ENCODE data around the gene CDCA3.

Gene CDCA3

DNA sequence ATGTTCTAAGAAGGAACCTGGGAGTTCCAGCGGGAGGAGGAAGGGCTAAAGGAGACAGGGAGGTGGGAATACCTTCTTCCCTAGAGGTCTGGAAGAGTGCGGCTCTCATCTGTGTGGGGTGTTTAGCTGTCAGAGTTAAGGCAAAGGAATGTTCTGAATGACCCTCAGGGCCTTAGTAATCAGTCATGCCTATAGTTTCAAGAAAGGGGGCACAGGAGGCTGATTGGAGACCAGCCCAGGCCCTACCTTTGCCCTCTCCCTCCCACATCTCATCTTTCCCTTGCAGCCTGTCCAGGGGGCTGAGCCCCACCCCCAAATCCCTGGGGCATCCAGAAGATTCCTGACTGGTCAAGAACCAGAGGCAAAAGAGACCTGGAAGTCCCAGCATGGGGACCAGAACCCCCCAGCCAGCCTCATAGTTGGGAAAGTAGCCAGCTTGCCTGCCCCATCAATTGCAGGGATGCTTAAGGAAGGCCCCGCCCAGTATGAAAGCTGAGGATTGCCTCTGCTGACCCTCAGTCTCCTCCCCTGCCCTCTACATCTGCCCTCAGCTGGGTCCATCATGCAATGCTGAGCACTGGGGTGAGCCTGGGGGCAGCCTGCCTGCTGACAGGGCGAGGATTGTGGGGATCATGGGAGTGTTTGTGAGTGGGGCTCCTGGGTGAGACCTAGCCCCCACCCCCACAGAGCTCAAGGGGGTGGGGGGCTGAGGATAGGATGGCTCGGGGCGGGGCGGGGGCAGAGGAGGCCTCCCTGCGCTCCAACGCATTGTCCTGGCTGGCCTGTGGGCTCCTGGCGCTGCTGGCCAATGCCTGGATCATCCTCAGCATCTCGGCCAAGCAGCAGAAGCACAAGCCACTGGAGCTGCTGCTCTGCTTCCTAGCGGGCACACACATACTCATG is 27.7 kb downstream of the CDCA3 start:
- Histone ChIP-seq H3K27ac (ENCODE audit: insufficient read depth in 1 of 2, low read depth in 1 of 2, low read length in 2 of 2, poor library complexity in 1 of 2, severe bottlenecking in 2 of 2) (no peak overlapping the region), H3K27me3 (replicated peaks in 2 of 5; ENCODE audit: control insufficient read depth in 4 of 5, insufficient read depth in 5 of 5, low read length in 4 of 5) (no peaks in the 10 kb centered on the region), H3K4me1 (ENCODE audit: control extremely low read depth in 1 of 4, control insufficient read depth in 4 of 4, insufficient read depth in 4 of 4, low read length in 3 of 4) (peaks cover 0 to 33% (median 29%) of the 10 kb centered on the region in 4 experiments), H3K9me3 (ENCODE audit: control extremely low read depth in 1 of 5, control insufficient read depth in 4 of 5, insufficient read depth in 2 of 5, low read depth in 1 of 5, low read length in 4 of 5) (no peaks in the 10 kb centered on the region), H3K36me3 (ENCODE audit: control insufficient read depth in 4 of 4, insufficient read depth in 4 of 4, low read length in 3 of 4) (no peaks in the 10 kb centered on the region), H3K4me3 (ENCODE audit: control insufficient read depth in 1 of 7, extremely low read depth in 1 of 7, insufficient read depth in 4 of 7, low read depth in 2 of 7, low read length in 6 of 7) (no peak overlapping the region)
- WGBS (ENCODE audit: insufficient coverage) = 94% methylated on average over 3 of the region's 12 CpGs
- no peak for DNase-seq
- ChIA-PET POLR2A (no interaction called here), CTCF (interaction anchor here (1.0 to 13.0 kb wide), 18 partner anchors 11 to 245 kb away, joined by 3 to 97 read pairs (median 4); partner anchors contain the start of genes CD4, LAG3, MLF2 and PTMS)

DNA sequence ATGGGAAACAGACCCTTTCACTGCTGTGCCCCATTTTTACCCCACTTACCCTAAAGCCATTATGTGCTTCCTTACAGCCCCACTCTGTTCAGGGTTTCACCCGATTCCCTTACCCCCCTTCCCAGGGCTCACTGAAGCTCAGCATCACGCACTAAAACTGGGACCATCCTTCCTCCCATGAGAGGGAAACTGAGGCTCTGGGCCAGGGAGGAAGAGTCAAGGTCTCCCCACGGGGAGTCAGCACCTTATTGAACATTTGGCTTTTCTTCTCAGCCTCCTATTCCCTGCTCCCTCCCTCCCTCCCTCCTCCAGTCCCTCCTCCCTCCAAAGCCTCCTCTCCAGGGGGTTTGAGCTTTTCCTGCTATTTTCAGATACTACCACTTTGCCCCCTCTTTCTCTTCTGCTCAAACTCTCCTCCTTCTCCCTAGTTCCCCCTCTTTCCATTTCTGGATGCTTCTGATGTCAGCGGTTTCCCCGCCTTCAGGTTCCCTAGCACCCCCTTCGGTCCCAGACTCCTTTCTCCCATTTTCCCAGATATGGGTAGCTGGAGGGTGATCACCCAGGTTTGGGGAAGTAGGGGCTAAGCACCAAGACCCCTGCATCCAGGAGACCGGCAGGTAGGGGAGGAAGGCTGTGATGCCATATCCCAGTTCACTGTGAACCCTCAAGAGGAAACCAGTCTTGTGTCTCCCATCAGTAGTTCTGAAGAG is 28.5 kb downstream of the CDCA3 start:
- Histone ChIP-seq H3K27me3 (replicated peaks in 2 of 5; ENCODE audit: control insufficient read depth in 4 of 5, insufficient read depth in 5 of 5, low read length in 4 of 5) (no peaks in the 10 kb centered on the region), H3K27ac (ENCODE audit: insufficient read depth in 1 of 2, low read depth in 1 of 2, low read length in 2 of 2, poor library complexity in 1 of 2, severe bottlenecking in 2 of 2) (no peak overlapping the region), H3K4me1 (ENCODE audit: control extremely low read depth in 1 of 4, control insufficient read depth in 4 of 4, insufficient read depth in 4 of 4, low read length in 3 of 4) (peaks cover 0 to 29% (median 24%) of the 10 kb centered on the region in 4 experiments), H3K4me3 (ENCODE audit: control insufficient read depth in 1 of 7, extremely low read depth in 1 of 7, insufficient read depth in 4 of 7, low read depth in 2 of 7, low read length in 6 of 7) (peak overlapping the region in 3 of 7 experiments; percentile 37 to 72 (median 61)), H3K9me3 (ENCODE audit: control extremely low read depth in 1 of 5, control insufficient read depth in 4 of 5, insufficient read depth in 2 of 5, low read depth in 1 of 5, low read length in 4 of 5) (no peaks in the 10 kb centered on the region), H3K36me3 (ENCODE audit: control insufficient read depth in 4 of 4, insufficient read depth in 4 of 4, low read length in 3 of 4) (no peaks in the 10 kb centered on the region)
- no peak for DNase-seq
- 83% methylated on average over 3 of the region's 7 CpGs for WGBS (ENCODE audit: insufficient coverage)
- ChIA-PET CTCF (interaction anchor here (0.9 to 13.0 kb wide), 12 partner anchors 11 to 246 kb away, joined by 3 to 97 read pairs (median 8); partner anchors contain the start of genes CD4, MLF2 and PTMS), POLR2A (interaction anchor here (0.6 to 1.2 kb wide), 3 partner anchors 35 to 352 kb away, joined by 3 to 10 read pairs (median 7); partner anchors contain the start of gene MLF2)

DNA sequence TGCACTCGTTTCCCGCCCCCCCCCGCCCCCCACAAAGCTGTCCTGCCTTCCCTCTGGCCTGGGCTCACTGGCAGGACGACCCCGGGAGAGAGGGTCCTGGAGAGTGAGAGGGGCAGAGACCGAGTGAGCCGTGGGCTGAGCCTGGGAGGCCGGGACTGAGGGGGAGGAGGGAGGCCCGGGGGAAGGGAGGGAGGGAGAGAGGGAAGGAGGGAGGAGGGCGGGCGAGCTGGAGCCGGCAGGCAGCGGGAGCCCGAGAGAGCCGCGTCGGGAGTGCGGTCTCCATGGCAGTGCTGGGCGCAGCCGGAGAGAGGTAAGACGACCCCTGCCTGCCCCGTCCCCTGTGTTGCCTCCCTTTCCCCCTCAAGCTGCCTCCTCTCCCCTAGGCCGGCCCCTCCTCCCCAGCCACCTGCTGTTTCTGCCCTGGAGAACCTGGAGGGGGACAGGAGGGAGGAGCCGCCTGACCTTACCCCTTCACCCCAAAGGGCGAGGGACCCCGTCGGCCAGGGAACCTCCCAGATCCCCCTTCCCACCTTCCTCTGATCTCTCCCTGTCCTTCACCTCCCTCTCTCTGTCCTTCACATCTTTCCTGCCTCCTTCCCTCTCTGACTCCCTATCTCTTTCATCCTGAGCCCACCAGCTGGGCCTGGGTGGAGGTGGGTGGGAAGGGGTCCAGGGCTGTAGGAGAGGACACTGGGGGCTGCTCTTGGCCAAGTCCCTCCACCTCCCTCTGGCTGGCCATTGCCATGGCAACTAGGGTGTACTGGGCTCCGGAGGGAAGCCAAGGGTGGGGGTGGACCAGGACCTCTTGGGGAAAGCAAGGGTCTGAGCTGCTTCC is 29.3 kb downstream of the CDCA3 start, which contains the start of gene GPR162:
Gene GPR162, plus strand, starts transcription at position 231 of the 835 bp plus-strand sequence. CDS start 2,078 bp downstream, outside the sequence.
- no peaks in the 10 kb centered on the region for H3K9me3 ChIP-seq (ENCODE audit: control extremely low read depth in 1 of 5, control insufficient read depth in 4 of 5, insufficient read depth in 2 of 5, low read depth in 1 of 5, low read length in 4 of 5)
- DNase-seq = peak; percentile 29 to 59 (median 53)
- peak within 1 kb of the TSS in 6 of 7 experiments; percentile 39 to 72 (median 57) for H3K4me3 ChIP-seq (ENCODE audit: control insufficient read depth in 1 of 7, extremely low read depth in 1 of 7, insufficient read depth in 4 of 7, low read depth in 2 of 7, low read length in 6 of 7)
- ChIA-PET CTCF (interaction anchor here (0.7 to 13.0 kb wide), 13 partner anchors 10 to 203 kb away, joined by 3 to 97 read pairs (median 4); partner anchors contain the start of genes CD4, MLF2 and PTMS), POLR2A (interaction anchor here (1.1 to 1.2 kb wide), 2 partner anchors 35 to 69 kb away, joined by 7 to 10 read pairs; partner anchors contain the start of gene MLF2)
- peaks cover 0 to 22% (median 19%) of the 10 kb centered on the region in 4 experiments for H3K4me1 ChIP-seq (ENCODE audit: control extremely low read depth in 1 of 4, control insufficient read depth in 4 of 4, insufficient read depth in 4 of 4, low read length in 3 of 4)
- no peak within 1 kb of the TSS for H3K27ac ChIP-seq (ENCODE audit: insufficient read depth in 1 of 2, low read depth in 1 of 2, low read length in 2 of 2, poor library complexity in 1 of 2, severe bottlenecking in 2 of 2)
- no peaks in the 10 kb centered on the region for H3K36me3 ChIP-seq (ENCODE audit: control insufficient read depth in 4 of 4, insufficient read depth in 4 of 4, low read length in 3 of 4)
- WGBS (ENCODE audit: insufficient coverage) = 0% methylated on average over 10 of the region's 28 CpGs
- no peaks in the 10 kb centered on the region for H3K27me3 ChIP-seq (replicated peaks in 2 of 5; ENCODE audit: control insufficient read depth in 4 of 5, insufficient read depth in 5 of 5, low read length in 4 of 5)

DNA sequence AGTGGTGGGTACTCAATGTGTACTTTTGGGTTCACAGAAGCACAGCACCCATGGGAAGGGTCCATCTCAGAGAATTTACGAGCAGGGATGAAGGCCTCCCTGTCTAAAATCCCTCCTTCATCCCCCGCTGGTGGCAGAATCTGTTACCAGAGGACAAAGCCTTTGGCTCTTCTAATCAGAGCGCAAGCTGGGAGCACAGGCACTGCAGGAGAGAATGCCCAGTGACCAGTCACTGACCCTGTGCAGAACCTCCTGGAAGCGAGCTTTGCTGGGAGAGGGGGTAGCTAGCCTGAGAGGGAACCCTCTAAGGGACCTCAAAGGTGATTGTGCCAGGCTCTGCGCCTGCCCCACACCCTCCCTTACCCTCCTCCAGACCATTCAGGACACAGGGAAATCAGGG is 30.9 kb downstream of the CDCA3 start:
- ChIA-PET POLR2A (no interaction called here), CTCF (interaction anchor here (1.5 to 13.0 kb wide), 5 partner anchors 8 to 67 kb away, joined by 3 to 97 read pairs (median 25); partner anchors contain the start of genes MLF2 and PTMS)
- WGBS (ENCODE audit: insufficient coverage) = 100% methylated on average over 5 of the region's 5 CpGs
- Histone ChIP-seq H3K36me3 (ENCODE audit: control insufficient read depth in 4 of 4, insufficient read depth in 4 of 4, low read length in 3 of 4) (no peaks in the 10 kb centered on the region), H3K4me1 (ENCODE audit: control extremely low read depth in 1 of 4, control insufficient read depth in 4 of 4, insufficient read depth in 4 of 4, low read length in 3 of 4) (peaks cover 0 to 25% (median 19%) of the 10 kb centered on the region in 4 experiments), H3K27me3 (replicated peaks in 2 of 5; ENCODE audit: control insufficient read depth in 4 of 5, insufficient read depth in 5 of 5, low read length in 4 of 5) (no peaks in the 10 kb centered on the region), H3K9me3 (ENCODE audit: control extremely low read depth in 1 of 5, control insufficient read depth in 4 of 5, insufficient read depth in 2 of 5, low read depth in 1 of 5, low read length in 4 of 5) (no peaks in the 10 kb centered on the region), H3K27ac (ENCODE audit: insufficient read depth in 1 of 2, low read depth in 1 of 2, low read length in 2 of 2, poor library complexity in 1 of 2, severe bottlenecking in 2 of 2) (no peak overlapping the region), H3K4me3 (ENCODE audit: control insufficient read depth in 1 of 7, extremely low read depth in 1 of 7, insufficient read depth in 4 of 7, low read depth in 2 of 7, low read length in 6 of 7) (no peak overlapping the region)
- no peak for DNase-seq

DNA sequence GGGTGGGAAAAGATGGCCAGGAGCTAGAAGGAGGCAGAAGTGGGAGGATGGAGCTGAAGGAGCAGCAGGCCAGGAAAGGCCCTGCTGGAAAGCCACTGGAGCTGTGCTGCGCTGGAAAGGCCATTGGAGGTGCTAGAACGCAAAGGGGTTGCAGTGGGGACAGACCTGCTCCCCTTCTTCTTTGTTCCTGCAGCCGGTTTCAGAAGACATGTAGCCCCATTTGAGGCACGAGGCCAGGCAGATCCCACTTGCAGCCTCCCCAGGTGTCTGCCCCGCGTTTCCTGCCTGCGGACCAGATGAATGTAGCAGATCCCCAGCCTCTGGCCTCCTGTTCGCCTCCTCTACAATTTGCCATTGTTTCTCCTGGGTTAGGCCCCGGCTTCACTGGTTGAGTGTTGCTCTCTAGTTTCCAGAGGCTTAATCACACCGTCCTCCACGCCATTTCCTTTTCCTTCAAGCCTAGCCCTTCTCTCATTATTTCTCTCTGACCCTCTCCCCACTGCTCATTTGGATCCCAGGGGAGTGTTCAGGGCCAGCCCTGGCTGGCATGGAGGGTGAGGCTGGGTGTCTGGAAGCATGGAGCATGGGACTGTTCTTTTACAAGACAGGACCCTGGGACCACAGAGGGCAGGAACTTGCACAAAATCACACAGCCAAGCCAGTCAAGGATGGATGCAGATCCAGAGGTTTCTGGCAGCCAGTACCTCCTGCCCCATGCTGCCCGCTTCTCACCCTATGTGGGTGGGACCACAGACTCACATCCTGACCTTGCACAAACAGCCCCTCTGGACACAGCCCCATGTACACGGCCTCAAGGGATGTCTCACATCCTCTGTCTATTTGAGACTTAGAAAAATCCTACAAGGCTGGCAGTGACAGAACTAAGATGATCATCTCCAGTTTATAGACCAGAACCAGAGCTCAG is 31.7 kb downstream of the CDCA3 start:
- Histone ChIP-seq H3K4me3 (ENCODE audit: control insufficient read depth in 1 of 7, extremely low read depth in 1 of 7, insufficient read depth in 4 of 7, low read depth in 2 of 7, low read length in 6 of 7) (no peak overlapping the region), H3K27me3 (replicated peaks in 2 of 5; ENCODE audit: control insufficient read depth in 4 of 5, insufficient read depth in 5 of 5, low read length in 4 of 5) (no peaks in the 10 kb centered on the region), H3K36me3 (ENCODE audit: control insufficient read depth in 4 of 4, insufficient read depth in 4 of 4, low read length in 3 of 4) (no peaks in the 10 kb centered on the region), H3K9me3 (ENCODE audit: control extremely low read depth in 1 of 5, control insufficient read depth in 4 of 5, insufficient read depth in 2 of 5, low read depth in 1 of 5, low read length in 4 of 5) (no peaks in the 10 kb centered on the region), H3K27ac (ENCODE audit: insufficient read depth in 1 of 2, low read depth in 1 of 2, low read length in 2 of 2, poor library complexity in 1 of 2, severe bottlenecking in 2 of 2) (no peak overlapping the region), H3K4me1 (ENCODE audit: control extremely low read depth in 1 of 4, control insufficient read depth in 4 of 4, insufficient read depth in 4 of 4, low read length in 3 of 4) (peaks cover 0 to 25% (median 19%) of the 10 kb centered on the region in 4 experiments)
- CTCF ChIA-PET = interaction anchor here (1.5 to 13.0 kb wide), 3 partner anchors 8 to 66 kb away, joined by 3 to 97 read pairs (median 35); partner anchors contain the start of gene MLF2
- DNase-seq = no peak
- WGBS (ENCODE audit: insufficient coverage) = over 99% methylated on average over 11 of the region's 13 CpGs
- POLR2A ChIA-PET = no interaction called here
